Measurements from ENCODE around the gene SNRK. TPM values are rescaled to one million over a fixed set of nuclear protein-coding genes. Genes with fewer than 3 reads are reported as not detected.

The SNRK gene
- total RNA-seq, 2 donors from 2014 or later = 19.4 TPM

DNA sequence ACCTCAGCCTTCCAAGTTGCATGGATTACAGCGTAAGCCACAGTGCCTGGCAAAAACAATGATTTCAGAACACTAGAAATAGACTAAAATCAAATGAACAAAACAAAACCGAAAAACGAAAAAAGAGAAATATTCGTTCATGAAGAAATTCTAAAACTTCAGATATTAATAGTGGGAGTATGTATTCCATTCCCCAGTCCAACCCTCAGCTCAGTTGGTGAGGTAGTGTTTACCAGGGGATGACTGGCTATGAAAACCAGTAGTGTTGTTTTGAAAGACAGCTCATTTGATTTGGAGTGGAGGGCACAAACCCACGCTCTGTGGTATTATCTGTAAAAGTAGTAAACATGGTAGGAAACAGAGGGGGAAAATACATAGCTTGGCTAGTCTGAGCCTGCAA lies 6.8 kb upstream of the SNRK start:
- H3K4me3 ChIP-seq (ENCODE audit: low read length) = no peak overlapping the region
- H3K36me3 ChIP-seq (ENCODE audit: control insufficient read depth, insufficient read depth, low read length) = no peaks in the 10 kb centered on the region
- no peaks in the 10 kb centered on the region for H3K9me3 Mint-ChIP-seq
- DNase-seq = no peak
- no peak overlapping the region for H3K4me3 Mint-ChIP-seq
- no peaks in the 10 kb centered on the region for H3K4me1 Mint-ChIP-seq
- 89 to 95% methylated on average over 1 to 5 of the region's 5 CpGs for WGBS, 2 experiments (ENCODE audit: insufficient coverage in 1 of 2, insufficient read length in 1 of 2)
- peaks cover 21% of the 10 kb centered on the region for H3K27me3 ChIP-seq (ENCODE audit: control insufficient read depth, insufficient read depth, low read length, poor library complexity, severe bottlenecking)
- H3K27ac Mint-ChIP-seq = no peak overlapping the region
- no peaks in the 10 kb centered on the region for H3K4me1 ChIP-seq (ENCODE audit: control insufficient read depth, insufficient read depth, low read length)
- H3K36me3 Mint-ChIP-seq (ENCODE audit: low read depth) = no peaks in the 10 kb centered on the region
- no peak overlapping the region for H3K27ac ChIP-seq (ENCODE audit: low read depth, low read length)
- no peak overlapping the region for H3K9ac ChIP-seq (ENCODE audit: extremely low read depth, low read length, poor library complexity, severe bottlenecking)
- H3K27me3 Mint-ChIP-seq (ENCODE audit: insufficient read depth) = peaks cover 17% of the 10 kb centered on the region
- no peaks in the 10 kb centered on the region for H3K9me3 ChIP-seq (ENCODE audit: control insufficient read depth, low read length)
- TF ChIP-seq, protein P1, sequence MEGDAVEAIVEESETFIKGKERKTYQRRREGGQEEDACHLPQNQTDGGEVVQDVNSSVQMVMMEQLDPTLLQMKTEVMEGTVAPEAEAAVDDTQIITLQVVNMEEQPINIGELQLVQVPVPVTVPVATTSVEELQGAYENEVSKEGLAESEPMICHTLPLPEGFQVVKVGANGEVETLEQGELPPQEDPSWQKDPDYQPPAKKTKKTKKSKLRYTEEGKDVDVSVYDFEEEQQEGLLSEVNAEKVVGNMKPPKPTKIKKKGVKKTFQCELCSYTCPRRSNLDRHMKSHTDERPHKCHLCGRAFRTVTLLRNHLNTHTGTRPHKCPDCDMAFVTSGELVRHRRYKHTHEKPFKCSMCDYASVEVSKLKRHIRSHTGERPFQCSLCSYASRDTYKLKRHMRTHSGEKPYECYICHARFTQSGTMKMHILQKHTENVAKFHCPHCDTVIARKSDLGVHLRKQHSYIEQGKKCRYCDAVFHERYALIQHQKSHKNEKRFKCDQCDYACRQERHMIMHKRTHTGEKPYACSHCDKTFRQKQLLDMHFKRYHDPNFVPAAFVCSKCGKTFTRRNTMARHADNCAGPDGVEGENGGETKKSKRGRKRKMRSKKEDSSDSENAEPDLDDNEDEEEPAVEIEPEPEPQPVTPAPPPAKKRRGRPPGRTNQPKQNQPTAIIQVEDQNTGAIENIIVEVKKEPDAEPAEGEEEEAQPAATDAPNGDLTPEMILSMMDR (conservative IDR thresholded peaks at IDR 0.05) = no peak

DNA sequence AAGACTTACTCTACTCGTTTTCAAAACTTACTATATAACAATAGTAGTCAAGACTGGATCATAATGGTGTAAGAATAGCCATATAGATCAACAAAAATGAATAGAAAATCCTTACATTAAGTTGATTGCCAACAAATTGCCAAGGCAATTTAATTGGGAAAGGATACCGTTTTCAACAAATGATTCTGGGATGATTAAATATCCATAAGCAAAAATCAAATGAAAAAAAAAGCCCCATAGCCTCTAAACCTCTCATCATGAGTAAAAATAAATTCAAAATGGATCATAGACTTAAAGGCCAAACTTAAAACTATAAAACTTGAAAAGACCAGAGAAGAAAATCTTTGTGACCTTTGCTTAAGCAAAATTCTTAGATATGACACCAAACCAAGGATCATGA lies 5.3 kb upstream of the SNRK start:
- 93% methylated on average over 1 of the region's 2 CpGs; no CpG with 5 or more reads in 1 of the 2 experiments for WGBS, 2 experiments (ENCODE audit: insufficient coverage in 1 of 2, insufficient read length in 1 of 2)
- H3K4me1 ChIP-seq (ENCODE audit: control insufficient read depth, insufficient read depth, low read length) = no peaks in the 10 kb centered on the region
- H3K27ac Mint-ChIP-seq = no peak overlapping the region
- no peak overlapping the region for H3K9ac ChIP-seq (ENCODE audit: extremely low read depth, low read length, poor library complexity, severe bottlenecking)
- H3K36me3 ChIP-seq (ENCODE audit: control insufficient read depth, insufficient read depth, low read length) = no peaks in the 10 kb centered on the region
- H3K9me3 ChIP-seq (ENCODE audit: control insufficient read depth, low read length) = no peaks in the 10 kb centered on the region
- no peak overlapping the region for H3K27ac ChIP-seq (ENCODE audit: low read depth, low read length)
- no peak overlapping the region for H3K4me3 Mint-ChIP-seq
- H3K4me1 Mint-ChIP-seq = no peaks in the 10 kb centered on the region
- no peaks in the 10 kb centered on the region for H3K9me3 Mint-ChIP-seq
- H3K27me3 ChIP-seq (ENCODE audit: control insufficient read depth, insufficient read depth, low read length, poor library complexity, severe bottlenecking) = peaks cover 33% of the 10 kb centered on the region
- no peak for DNase-seq
- TF ChIP-seq, protein P1 (conservative IDR thresholded peaks at IDR 0.05) = no peak
- H3K4me3 ChIP-seq (ENCODE audit: low read length) = no peak overlapping the region
- H3K36me3 Mint-ChIP-seq (ENCODE audit: low read depth) = no peaks in the 10 kb centered on the region
- H3K27me3 Mint-ChIP-seq (ENCODE audit: insufficient read depth) = peaks cover 24% of the 10 kb centered on the region

GRCh38 chr3:43284171-43284570 lies 2.2 kb upstream of the SNRK start:
- no peak overlapping the region for H3K27ac ChIP-seq (ENCODE audit: low read depth, low read length)
- no peak overlapping the region for H3K9ac ChIP-seq (ENCODE audit: extremely low read depth, low read length, poor library complexity, severe bottlenecking)
- Mint-ChIP-seq H3K27ac (no peak overlapping the region), H3K4me3 (no peak overlapping the region), H3K4me1 (peaks cover 16% of the 10 kb centered on the region), H3K9me3 (no peaks in the 10 kb centered on the region), H3K27me3 (ENCODE audit: insufficient read depth) (peaks cover 13% of the 10 kb centered on the region), H3K36me3 (ENCODE audit: low read depth) (no peaks in the 10 kb centered on the region)
- no peaks in the 10 kb centered on the region for H3K9me3 ChIP-seq (ENCODE audit: control insufficient read depth, low read length)
- TF ChIP-seq, protein P1 (conservative IDR thresholded peaks at IDR 0.05) = no peak
- WGBS, 2 experiments (ENCODE audit: insufficient coverage in 1 of 2, insufficient read length in 1 of 2) = 57% methylated on average over 1 of the region's 1 CpG; no CpG with 5 or more reads in 1 of the 2 experiments
- DNase-seq = no peak
- peaks cover 8% of the 10 kb centered on the region for H3K4me1 ChIP-seq (ENCODE audit: control insufficient read depth, insufficient read depth, low read length)
- H3K27me3 ChIP-seq (ENCODE audit: control insufficient read depth, insufficient read depth, low read length, poor library complexity, severe bottlenecking) = peaks cover 31% of the 10 kb centered on the region
- H3K4me3 ChIP-seq (ENCODE audit: low read length) = no peak overlapping the region
- no peaks in the 10 kb centered on the region for H3K36me3 ChIP-seq (ENCODE audit: control insufficient read depth, insufficient read depth, low read length)
